Left ventricle myocardium inferior (tissue), 1 donor: ENCODE results near the gene THSD7B. TPM values are rescaled to one million over a fixed set of nuclear protein-coding genes. Genes with fewer than 3 reads are reported as not detected.
"Not testable (repeated sequence)": the region's sequence is repeated elsewhere in the genome, so short reads cannot be mapped to it uniquely, and the experiment has no call there.

Experiments used
- DNase-seq: peaks from one replicate; pipeline ENCODE4 v3.0.0-alpha.2; 2020
- H3K27ac ChIP-seq: fragments of 200-600 bp; replicated peaks from 2 replicates; pipeline ENCODE4 v1.8.0; 2021
- H3K27me3 ChIP-seq: fragments of 200-600 bp; 2 replicates; pipeline ENCODE4 v1.8.0; 2021; ENCODE audit warnings: low read depth
- H3K36me3 ChIP-seq: fragments of 200-600 bp; 2 replicates; pipeline ENCODE4 v1.8.0; 2021
- H3K4me1 ChIP-seq: fragments of 200-600 bp; 2 replicates; pipeline ENCODE4 v1.8.0; 2021
- H3K4me3 ChIP-seq: fragments of 200-600 bp; 2 replicates; pipeline ENCODE4 v1.8.0; 2021; ENCODE audit warnings: mild to moderate bottlenecking, moderate library complexity
- H3K9me3 ChIP-seq: fragments of 200-600 bp; replicated peaks from 2 replicates; pipeline ENCODE4 v1.8.0; 2021
- CTCF ChIP-seq: fragments of 200-600 bp; IDR thresholded peaks from 2 replicates; pipeline ENCODE4 v1.8.0; 2021; ENCODE audit warnings: antibody characterized with exemption, mild to moderate bottlenecking, borderline replicate concordance
- intact Hi-C: fragments of 100-400 bp; cut with micrococcal nuclease; formaldehyde crosslinking; loops from one replicate; pipeline ENCODE4 v1.11.0; 2022
- total RNA-seq: library from RNA; stranded (reverse); fragmentation: NEBNext Ultra II Directional; extraction: Animal tissue kit (Norgen Biotek cat#: 25700); gene quantifications from one replicate; pipeline ENCODE4 v1.2.1, GENCODE V29; 2021
- donor health status: DM: no; HTN: yes; CAD: no; lungs with severe emphysema.

The THSD7B gene
- total RNA-seq, 1 donor from 2014 or later, result 0.22 TPM

DNA sequence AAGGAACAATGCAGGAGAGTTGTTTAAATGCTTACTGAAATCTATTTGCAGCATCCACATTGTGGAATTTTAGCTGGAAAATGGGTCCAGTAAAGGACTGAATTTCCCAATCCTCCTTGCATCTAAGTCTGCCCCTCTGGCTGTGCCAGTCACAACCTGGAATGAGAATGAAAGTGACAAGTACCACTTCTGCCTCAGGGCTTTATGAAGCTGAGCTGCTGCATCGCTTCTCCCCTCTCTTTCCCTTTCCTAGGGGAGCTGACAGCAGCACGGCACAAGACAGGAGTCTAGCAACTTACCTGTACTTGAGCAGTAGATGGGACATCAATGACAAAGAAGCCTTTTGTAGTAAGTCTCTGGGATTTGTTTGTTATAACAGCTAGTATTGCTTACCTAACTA lies 27.3 kb upstream of the THSD7B start:
- DNase-seq, result no peak
- Histone ChIP-seq H3K36me3 (no peaks in the 10 kb centered on the region), H3K9me3 (no peaks in the 10 kb centered on the region), H3K4me3 (no peak overlapping the region), H3K27me3 (peaks cover 3% of the 10 kb centered on the region), H3K4me1 (peaks cover 3% of the 10 kb centered on the region), H3K27ac (no peak overlapping the region)
- intact Hi-C loops, result loop anchor here (10.0 kb wide), 1 partner anchor 323 kb away; no protein-coding TSS in a partner anchor
- no peak for TF ChIP-seq CTCF

GRCh38 chr2:136741471-136741870 lies 23.9 kb upstream of the THSD7B start:
- TF ChIP-seq CTCF, result no peak
- no peaks in the 10 kb centered on the region for H3K36me3 ChIP-seq
- H3K4me3 ChIP-seq, result no peak overlapping the region
- H3K27ac ChIP-seq, result no peak overlapping the region
- peaks cover 3% of the 10 kb centered on the region for H3K4me1 ChIP-seq
- H3K27me3 ChIP-seq, result peaks cover 8% of the 10 kb centered on the region
- H3K9me3 ChIP-seq, result no peaks in the 10 kb centered on the region
- intact Hi-C loops, result no loop called here
- DNase-seq, result no peak

GRCh38 chr2:136750065-136750464 lies 15.3 kb upstream of the THSD7B start:
- intact Hi-C loops, result no loop called here
- Histone ChIP-seq H3K27ac (peak overlapping the region; percentile 74), H3K4me3 (no peak overlapping the region), H3K27me3 (peaks cover 4% of the 10 kb centered on the region), H3K9me3 (no peaks in the 10 kb centered on the region), H3K4me1 (peaks cover 4% of the 10 kb centered on the region), H3K36me3 (no peaks in the 10 kb centered on the region)
- TF ChIP-seq CTCF, result no peak
- peak; percentile 33 for DNase-seq

GRCh38 chr2:136751406-136751805 lies 13.9 kb upstream of the THSD7B start:
- H3K27me3 ChIP-seq, result no peaks in the 10 kb centered on the region
- DNase-seq, result no peak
- peaks cover 4% of the 10 kb centered on the region for H3K4me1 ChIP-seq
- H3K27ac ChIP-seq, result no peak overlapping the region
- TF ChIP-seq CTCF, result no peak
- no peaks in the 10 kb centered on the region for H3K36me3 ChIP-seq
- no peaks in the 10 kb centered on the region for H3K9me3 ChIP-seq
- intact Hi-C loops, result no loop called here
- H3K4me3 ChIP-seq, result no peak overlapping the region

- H3K4me3 ChIP-seq, H3K4me1 ChIP-seq, H3K36me3 ChIP-seq, DNase-seq, intact Hi-C loops, H3K9me3 ChIP-seq, H3K27ac ChIP-seq: not testable (repeated sequence)
- H3K27me3 ChIP-seq, result peaks cover 11% of the 10 kb centered on the region
Measured at GRCh38 chr2:136758504-136758903, 6.8 kb upstream of the THSD7B start.

- Histone ChIP-seq H3K36me3 (no peaks in the 10 kb centered on the region), H3K4me3 (peak overlapping the region; percentile 68), H3K4me1 (peaks cover 24% of the 10 kb centered on the region), H3K27me3 (peaks cover 71% of the 10 kb centered on the region), H3K9me3 (no peaks in the 10 kb centered on the region), H3K27ac (no peak overlapping the region)
- DNase-seq, result no peak
- TF ChIP-seq CTCF, result no peak
- intact Hi-C loops, result no loop called here
Measured at GRCh38 chr2:136764452-136765255, 691 bp upstream of the THSD7B start.
